ENCODE measurements around the gene HMOX1. TPM values are rescaled to one million over a fixed set of nuclear protein-coding genes. Genes with fewer than 3 reads are reported as not detected.

The HMOX1 gene
- total RNA-seq, 3 donors from 2014 or later = 11.5 to 38.6 (median 21.3) TPM

DNA sequence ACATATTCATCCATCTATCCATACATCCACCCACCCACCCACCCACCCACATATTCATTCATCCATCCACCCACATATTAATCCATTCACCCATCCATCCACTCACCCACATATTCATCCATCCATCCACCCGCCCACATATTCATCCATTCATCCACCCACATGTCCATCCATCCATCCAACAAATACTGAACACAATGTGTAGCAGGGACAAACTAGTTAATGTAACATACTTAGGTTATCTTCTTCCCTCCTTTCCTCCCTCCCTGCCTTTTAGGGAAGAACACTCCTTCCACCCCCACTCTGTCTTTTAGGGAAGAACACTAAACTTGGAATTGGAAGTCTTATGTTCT lies 58.4 kb downstream of the HMOX1 start:
- H3K27ac ChIP-seq = no peak overlapping the region
- H3K4me3 ChIP-seq = no peak overlapping the region
- intact Hi-C loops (cut with DNase I; ENCODE audit: low total_unique reads) = no loop called here
- TF ChIP-seq POLR2AphosphoS5 (IDR thresholded peaks at IDR 0.05) (no peak), POLR2A (IDR thresholded peaks at IDR 0.05) (no peak)
- TF ChIP-seq, protein P1, sequence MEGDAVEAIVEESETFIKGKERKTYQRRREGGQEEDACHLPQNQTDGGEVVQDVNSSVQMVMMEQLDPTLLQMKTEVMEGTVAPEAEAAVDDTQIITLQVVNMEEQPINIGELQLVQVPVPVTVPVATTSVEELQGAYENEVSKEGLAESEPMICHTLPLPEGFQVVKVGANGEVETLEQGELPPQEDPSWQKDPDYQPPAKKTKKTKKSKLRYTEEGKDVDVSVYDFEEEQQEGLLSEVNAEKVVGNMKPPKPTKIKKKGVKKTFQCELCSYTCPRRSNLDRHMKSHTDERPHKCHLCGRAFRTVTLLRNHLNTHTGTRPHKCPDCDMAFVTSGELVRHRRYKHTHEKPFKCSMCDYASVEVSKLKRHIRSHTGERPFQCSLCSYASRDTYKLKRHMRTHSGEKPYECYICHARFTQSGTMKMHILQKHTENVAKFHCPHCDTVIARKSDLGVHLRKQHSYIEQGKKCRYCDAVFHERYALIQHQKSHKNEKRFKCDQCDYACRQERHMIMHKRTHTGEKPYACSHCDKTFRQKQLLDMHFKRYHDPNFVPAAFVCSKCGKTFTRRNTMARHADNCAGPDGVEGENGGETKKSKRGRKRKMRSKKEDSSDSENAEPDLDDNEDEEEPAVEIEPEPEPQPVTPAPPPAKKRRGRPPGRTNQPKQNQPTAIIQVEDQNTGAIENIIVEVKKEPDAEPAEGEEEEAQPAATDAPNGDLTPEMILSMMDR (IDR thresholded peaks at IDR 0.05) = no peak
- H3K27me3 ChIP-seq = no peaks in the 10 kb centered on the region
- no peaks in the 10 kb centered on the region for H3K4me1 ChIP-seq
- H3K9me3 ChIP-seq = no peaks in the 10 kb centered on the region
- no peak for DNase-seq (ENCODE audit: low spot score in 2 of 2)
- no peaks in the 10 kb centered on the region for H3K36me3 ChIP-seq

DNA sequence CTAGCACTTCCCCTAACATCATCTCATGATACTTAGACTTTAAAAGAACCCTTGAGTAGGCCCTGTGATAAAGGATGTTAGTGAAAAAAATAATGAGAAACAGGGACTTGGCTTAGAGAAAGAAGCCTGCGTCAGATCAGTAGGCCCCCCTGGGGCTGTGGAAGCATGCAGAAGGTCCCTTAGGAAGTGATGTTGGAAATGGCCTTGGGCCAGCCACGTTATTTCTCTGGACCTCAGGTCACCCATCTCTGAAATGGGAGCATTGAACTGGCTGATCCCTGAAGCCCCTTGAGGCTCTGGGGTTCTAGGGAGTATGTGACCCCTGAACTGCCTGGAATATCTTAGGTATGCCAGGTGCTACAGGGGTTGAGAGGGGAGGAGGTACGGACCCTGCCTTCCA lies 59.2 kb downstream of the HMOX1 start:
- Histone ChIP-seq H3K4me1 (no peaks in the 10 kb centered on the region), H3K27ac (no peak overlapping the region), H3K9me3 (no peaks in the 10 kb centered on the region), H3K4me3 (no peak overlapping the region), H3K27me3 (no peaks in the 10 kb centered on the region), H3K36me3 (no peaks in the 10 kb centered on the region)
- no peak for DNase-seq (ENCODE audit: low spot score in 2 of 2)
- intact Hi-C loops (cut with DNase I; ENCODE audit: low total_unique reads) = no loop called here
- TF ChIP-seq, protein P1 (IDR thresholded peaks at IDR 0.05) = no peak
- TF ChIP-seq POLR2A (IDR thresholded peaks at IDR 0.05) (no peak), POLR2AphosphoS5 (IDR thresholded peaks at IDR 0.05) (no peak)

DNA sequence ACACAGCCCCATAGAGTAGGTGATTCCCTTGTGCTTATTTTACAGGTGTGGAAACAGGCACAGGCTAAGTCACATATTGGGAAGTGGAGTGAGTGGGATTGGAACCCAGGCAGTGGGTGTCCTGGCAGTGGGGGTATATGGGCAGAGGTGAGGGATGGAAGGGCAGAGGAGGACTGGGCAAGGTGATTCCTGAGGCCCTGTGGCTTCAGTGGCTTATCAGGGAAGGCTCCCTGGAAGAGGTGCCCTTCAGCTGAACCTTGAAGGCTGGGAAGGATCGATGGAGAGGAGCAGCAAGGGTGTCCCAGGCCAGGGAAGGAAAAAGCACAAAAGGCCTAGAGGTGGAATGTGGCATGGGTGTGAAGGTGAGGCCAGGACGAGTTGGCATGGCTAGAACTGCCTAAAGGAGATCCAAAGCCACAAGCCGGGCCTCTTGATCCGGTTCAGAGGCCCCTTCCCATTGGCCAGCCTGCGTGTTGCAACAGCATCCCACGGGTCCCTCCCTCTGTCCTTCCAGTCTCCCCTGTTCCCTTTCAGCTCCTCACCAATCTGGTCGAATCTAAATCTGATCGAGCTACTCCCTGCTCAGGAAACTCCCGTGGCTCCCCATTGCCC lies 60.7 kb downstream of the HMOX1 start:
- TF ChIP-seq POLR2A (IDR thresholded peaks at IDR 0.05) (no peak), POLR2AphosphoS5 (IDR thresholded peaks at IDR 0.05) (no peak)
- TF ChIP-seq, protein P1 (IDR thresholded peaks at IDR 0.05) = no peak
- Histone ChIP-seq H3K4me1 (no peaks in the 10 kb centered on the region), H3K9me3 (no peaks in the 10 kb centered on the region), H3K27ac (peak overlapping the region; percentile 32 to 38), H3K36me3 (no peaks in the 10 kb centered on the region), H3K27me3 (no peaks in the 10 kb centered on the region), H3K4me3 (no peak overlapping the region)
- intact Hi-C loops (cut with DNase I; ENCODE audit: low total_unique reads) = no loop called here
- peak in 1 of 2 donors; percentile 59 for DNase-seq (ENCODE audit: low spot score in 2 of 2)

DNA sequence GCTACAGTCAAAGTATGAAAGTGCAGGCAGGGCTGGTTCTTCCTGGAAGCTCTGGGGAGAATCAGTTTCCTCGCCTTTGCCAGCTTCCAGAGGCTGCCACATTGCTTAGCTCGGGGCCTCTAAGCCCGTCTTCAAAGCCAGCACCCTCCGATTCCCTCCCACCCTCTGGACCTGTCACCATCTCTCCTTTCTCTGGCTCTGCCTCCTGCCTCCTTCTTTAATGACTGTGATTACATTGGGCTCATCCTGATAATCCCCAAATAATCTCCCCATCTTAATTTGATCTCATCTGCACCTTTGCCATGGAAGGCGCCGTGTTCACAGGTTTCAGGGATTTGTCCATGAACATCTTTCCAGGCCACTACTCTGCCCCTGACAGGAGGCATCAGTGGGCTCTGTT lies 61.6 kb downstream of the HMOX1 start:
- DNase-seq (ENCODE audit: low spot score in 2 of 2) = no peak
- intact Hi-C loops (cut with DNase I; ENCODE audit: low total_unique reads) = no loop called here
- Histone ChIP-seq H3K36me3 (no peaks in the 10 kb centered on the region), H3K4me1 (no peaks in the 10 kb centered on the region), H3K27me3 (no peaks in the 10 kb centered on the region), H3K4me3 (no peak overlapping the region), H3K27ac (no peak overlapping the region), H3K9me3 (no peaks in the 10 kb centered on the region)
- no peak for TF ChIP-seq POLR2A (IDR thresholded peaks at IDR 0.05)
- no peak for TF ChIP-seq POLR2AphosphoS5 (IDR thresholded peaks at IDR 0.05)
- TF ChIP-seq, protein P1 (IDR thresholded peaks at IDR 0.05) = no peak

DNA sequence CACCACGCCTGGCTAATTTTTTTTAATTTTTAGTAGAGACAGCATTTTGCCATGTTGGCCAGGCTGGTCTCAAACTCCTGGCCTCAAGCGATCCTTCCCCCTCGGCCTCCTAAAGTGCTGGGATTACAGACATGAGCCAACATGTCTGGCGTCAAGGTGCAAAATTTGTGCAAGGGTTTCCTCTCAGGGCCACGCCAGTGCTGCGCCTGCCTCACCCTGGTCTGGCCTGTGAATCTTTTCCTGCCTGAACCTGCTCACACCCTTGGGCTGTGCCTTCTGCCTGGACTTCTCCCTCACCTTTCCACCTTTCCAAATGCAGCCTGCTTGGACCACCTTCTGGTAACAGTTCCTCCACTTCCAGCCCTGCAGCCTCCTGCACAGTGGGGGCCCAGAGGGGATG lies 62.4 kb downstream of the HMOX1 start:
- TF ChIP-seq, protein P1 (IDR thresholded peaks at IDR 0.05) = no peak
- TF ChIP-seq POLR2A (IDR thresholded peaks at IDR 0.05) = no peak
- no peak for TF ChIP-seq POLR2AphosphoS5 (IDR thresholded peaks at IDR 0.05)
- no peaks in the 10 kb centered on the region for H3K27me3 ChIP-seq
- no peak for DNase-seq (ENCODE audit: low spot score in 2 of 2)
- H3K4me3 ChIP-seq = no peak overlapping the region
- H3K9me3 ChIP-seq = no peaks in the 10 kb centered on the region
- H3K36me3 ChIP-seq = no peaks in the 10 kb centered on the region
- intact Hi-C loops (cut with DNase I; ENCODE audit: low total_unique reads) = no loop called here
- H3K27ac ChIP-seq = no peak overlapping the region
- H3K4me1 ChIP-seq = no peaks in the 10 kb centered on the region

Other genes starting within 250 kb of the HMOX1 start
- 10 to 100 TPM; 12.8 to 28.5 (median 26.2) TPM for gene HMGXB4, start 123.6 kb upstream of the HMOX1 start, total RNA-seq
- gene TOM1, start 81.2 kb upstream of the HMOX1 start, total RNA-seq = 100 to 1,000 TPM in 2 of 3 donors, 10 to 100 TPM in 1; 85.6 to 106 (median 105) TPM
- 10 to 100 TPM; 16.4 to 23.3 (median 16.8) TPM for gene MCM5, start 19.0 kb downstream of the HMOX1 start, total RNA-seq
- 1 to 10 TPM in 1 of 3 donors, under 1 TPM in 2; 0.16 to 1.3 (median 0.88) TPM for gene RASD2, start 159.7 kb downstream of the HMOX1 start, total RNA-seq
- gene MB, start 236.2 kb downstream of the HMOX1 start, total RNA-seq = 10 to 100 TPM in 1 of 3 donors, 1 to 10 TPM in 1, under 1 TPM in 1; 0.48 to 13.1 (median 10.0) TPM

Data from breast epithelium (tissue), 4 donors.